ENCODE data around the gene TEK. TPM values are rescaled to one million over a fixed set of nuclear protein-coding genes. Genes with fewer than 3 reads are reported as not detected.

The TEK gene
- total RNA-seq, 1 donor: 12.5 TPM

- DNase-seq (ENCODE audit: low read depth): no peak
- H3K4me3 ChIP-seq (ENCODE audit: low read depth, low read length): no peak overlapping the region
- no peak for TF ChIP-seq CTCF (IDR thresholded peaks at IDR 0.05; ENCODE audit: insufficient read depth, low read depth, low read length)
Observed at GRCh38 chr9:27272103-27272502, 163.1 kb downstream of the TEK start.

GRCh38 chr9:27273186-27273585, 164.2 kb downstream of the TEK start:
- DNase-seq (ENCODE audit: low read depth): no peak
- H3K4me3 ChIP-seq (ENCODE audit: low read depth, low read length): no peak overlapping the region
- TF ChIP-seq CTCF (IDR thresholded peaks at IDR 0.05; ENCODE audit: insufficient read depth, low read depth, low read length): no peak

GRCh38 chr9:27276193-27277030, 167.4 kb downstream of the TEK start:
- peak overlapping the region; percentile 1 for H3K4me3 ChIP-seq (ENCODE audit: low read depth, low read length)
- DNase-seq (ENCODE audit: low read depth): peak; percentile 76

GRCh38 chr9:27278374-27278773, 169.3 kb downstream of the TEK start:
- no peak overlapping the region for H3K4me3 ChIP-seq (ENCODE audit: low read depth, low read length)
- DNase-seq (ENCODE audit: low read depth): peak; percentile 28
- no peak for TF ChIP-seq CTCF (IDR thresholded peaks at IDR 0.05; ENCODE audit: insufficient read depth, low read depth, low read length)

More at GRCh38 chr9:27276193-27277030, 167.4 kb downstream of the TEK start:
- TF ChIP-seq CTCF (IDR thresholded peaks at IDR 0.05; ENCODE audit: insufficient read depth, low read depth, low read length): peak; percentile 68

DNA sequence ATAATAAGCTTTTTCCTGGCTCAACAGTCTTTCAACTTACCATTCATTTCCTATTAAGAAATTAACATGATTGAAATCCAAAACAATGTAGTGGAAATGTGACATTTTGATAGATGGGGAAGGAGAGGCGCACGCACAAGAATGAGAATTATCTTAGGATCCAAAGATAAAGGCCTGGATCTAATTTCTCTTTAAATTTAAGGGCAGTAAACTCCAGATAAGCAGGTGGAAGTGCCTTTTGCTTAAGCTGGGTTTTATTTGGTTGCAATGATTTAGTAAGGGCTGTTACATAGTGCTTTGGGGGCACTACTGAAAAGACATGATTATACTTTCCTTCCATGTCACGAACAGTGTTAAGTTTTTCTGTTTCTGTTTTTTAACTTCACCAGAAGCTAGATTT, 170.6 kb downstream of the TEK start:
- no peak for DNase-seq (ENCODE audit: low read depth)
- no peak for TF ChIP-seq CTCF (IDR thresholded peaks at IDR 0.05; ENCODE audit: insufficient read depth, low read depth, low read length)
- H3K4me3 ChIP-seq (ENCODE audit: low read depth, low read length): no peak overlapping the region

Small RNA genes lying within 50 kb of the gene (small RNA-seq; reads per million reads assigned to genes)
- gene AL355433.1 (not detected), gene RNA5SP280 (not detected)

Other genes with a start within 250 kb of the TEK start
- gene CAAP1, start 216.4 kb upstream of the TEK start, total RNA-seq: 17.4 and 29.4 TPM in 2 replicates
- gene PLAA, start 162.0 kb upstream of the TEK start, total RNA-seq: 35.1 and 41.0 TPM in 2 replicates
- gene IFT74, start 152.8 kb upstream of the TEK start, total RNA-seq: 11.9 and 15.5 TPM in 2 replicates
- gene LRRC19, start 103.6 kb upstream of the TEK start, total RNA-seq: not detected in 2 replicates
- gene EQTN, start 187.9 kb downstream of the TEK start, total RNA-seq: not detected in 2 replicates